Muscle of back (tissue), 11 donors: Measurements from ENCODE around the gene RPTOR. TPM values are rescaled to one million over a fixed set of nuclear protein-coding genes. Genes with fewer than 3 reads are reported as not detected.

Experiments used
- DNase-seq, 3 donors: peaks; one replicate each; pipeline versions ENCODE4 v3.0.0 to v3.0.0-alpha.2; 2013
- polyA plus RNA-seq, 10 donors: library from polyadenylated mRNA; unstranded; fragments of 120-200 nt; gene quantifications; one replicate each; pipeline ENCODE4 v1.2.1, GENCODE V29; 2013; ENCODE audit not compliant: insufficient read length in 10 of 10

Gene RPTOR
- polyA plus RNA-seq, 10 donors = 18.8 to 24.3 (median 21.2) TPM

- no peak for DNase-seq
These were observed 91.9 kb downstream of the RPTOR start for GRCh38 chr17:80636361-80637018.

- DNase-seq = no peak
These were observed 92.6 kb downstream of the RPTOR start for GRCh38 chr17:80637048-80637781.

GRCh38 chr17:80639658-80640057 lies 95.0 kb downstream of the RPTOR start:
- DNase-seq = no peak

GRCh38 chr17:80640366-80641084 lies 95.9 kb downstream of the RPTOR start:
- DNase-seq = no peak

- no peak for DNase-seq
These were observed 98.9 kb downstream of the RPTOR start for GRCh38 chr17:80643326-80644099.

- DNase-seq = no peak
These were observed 99.9 kb downstream of the RPTOR start for GRCh38 chr17:80644536-80644935.

GRCh38 chr17:80645706-80646325 lies 101.2 kb downstream of the RPTOR start:
- DNase-seq = no peak

- DNase-seq = no peak
These were observed 101.7 kb downstream of the RPTOR start for GRCh38 chr17:80646328-80646727.

GRCh38 chr17:80647746-80648145 lies 103.1 kb downstream of the RPTOR start:
- DNase-seq = peak in 1 of 3 donors; percentile 72

GRCh38 chr17:80649200-80649644 lies 104.6 kb downstream of the RPTOR start:
- DNase-seq = no peak

GRCh38 chr17:80649672-80650330 lies 105.2 kb downstream of the RPTOR start:
- peak; percentile 42 to 66 (median 64) for DNase-seq

GRCh38 chr17:80650331-80650672 lies 105.7 kb downstream of the RPTOR start:
- DNase-seq = no peak

- DNase-seq = no peak
These were observed 106.3 kb downstream of the RPTOR start for GRCh38 chr17:80650751-80651518.

GRCh38 chr17:80652756-80653330 lies 108.2 kb downstream of the RPTOR start:
- no peak for DNase-seq

GRCh38 chr17:80653856-80654255 lies 109.2 kb downstream of the RPTOR start:
- no peak for DNase-seq

GRCh38 chr17:80655608-80656007 lies 111.0 kb downstream of the RPTOR start:
- DNase-seq = no peak

GRCh38 chr17:80656590-80656989 lies 112.0 kb downstream of the RPTOR start:
- DNase-seq = no peak

GRCh38 chr17:80657561-80657960 lies 112.9 kb downstream of the RPTOR start:
- no peak for DNase-seq

GRCh38 chr17:80658821-80659220 lies 114.2 kb downstream of the RPTOR start:
- no peak for DNase-seq

- no peak for DNase-seq
These were observed 115.0 kb downstream of the RPTOR start for GRCh38 chr17:80659651-80660050.
